GM12875 (cell line): ENCODE data around the gene USP24.

Experiments used
- H3K4me3 ChIP-seq: one replicate; pipeline ENCODE4 v1.5.1; 2011; ENCODE audit warnings: low read depth, low read length, control low read depth
- CTCF ChIP-seq: IDR thresholded peaks from 2 replicates; pipeline ENCODE4 v1.5.1; 2011; ENCODE audit warnings: low read depth, mild to moderate bottlenecking, control low read depth, inconsistent platforms, low read length, moderate library complexity, borderline replicate concordance; ENCODE audit not compliant: insufficient read depth

USP24 gene

DNA sequence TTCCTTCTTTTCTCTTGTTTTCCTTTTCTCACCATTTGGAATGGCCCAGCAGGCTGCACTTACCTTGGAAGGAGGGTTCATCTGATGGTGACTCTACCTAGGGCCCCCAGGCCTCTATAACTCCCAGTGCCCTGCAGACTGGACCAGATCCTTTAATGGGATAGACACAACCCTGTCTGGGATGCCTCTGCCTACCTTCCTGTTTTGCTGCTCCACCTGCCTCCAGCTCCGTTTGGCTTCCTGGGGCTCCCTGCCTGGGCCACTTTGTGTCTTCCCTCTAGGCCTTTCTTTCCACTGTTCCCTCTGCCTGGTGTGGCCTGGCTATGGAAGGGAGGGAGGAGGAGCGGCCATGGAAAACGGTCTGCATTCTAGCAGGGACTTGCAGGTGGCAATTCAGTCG lies 168.3 kb downstream of the USP24 start:
- no peak overlapping the region for H3K4me3 ChIP-seq
- TF ChIP-seq CTCF = no peak

- TF ChIP-seq CTCF = no peak
- no peak overlapping the region for H3K4me3 ChIP-seq
Observed at GRCh38 chr1:55045430-55045829, 169.7 kb downstream of the USP24 start.

- no peak for TF ChIP-seq CTCF
Observed at GRCh38 chr1:55044617-55045397, 170.4 kb downstream of the USP24 start.

GRCh38 chr1:55043726-55044125 lies 171.4 kb downstream of the USP24 start:
- H3K4me3 ChIP-seq = no peak overlapping the region

More at GRCh38 chr1:55044617-55045397, 170.4 kb downstream of the USP24 start:
- no peak overlapping the region for H3K4me3 ChIP-seq

DNA sequence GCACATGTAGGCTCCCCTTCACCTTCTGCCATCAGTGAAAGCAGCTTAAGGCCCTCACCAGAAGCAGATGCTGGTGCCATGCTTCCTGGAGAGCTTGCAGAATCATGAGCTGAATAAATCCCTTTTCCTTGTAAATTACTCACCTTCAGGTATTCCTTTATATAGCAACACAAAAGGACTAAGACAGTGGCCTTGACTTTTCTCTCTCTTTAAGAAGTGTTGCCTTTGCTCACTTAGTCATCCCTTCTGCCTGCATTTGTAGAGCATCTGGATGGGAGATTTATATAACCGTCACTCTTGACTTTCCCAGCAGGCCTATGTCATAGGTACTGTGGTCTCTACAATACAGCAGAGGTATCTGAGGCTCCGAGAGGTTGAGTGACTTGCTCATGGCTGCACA lies 172.2 kb downstream of the USP24 start:
- no peak overlapping the region for H3K4me3 ChIP-seq
- no peak for TF ChIP-seq CTCF

More at GRCh38 chr1:55043726-55044125, 171.4 kb downstream of the USP24 start:
- TF ChIP-seq CTCF = no peak

DNA sequence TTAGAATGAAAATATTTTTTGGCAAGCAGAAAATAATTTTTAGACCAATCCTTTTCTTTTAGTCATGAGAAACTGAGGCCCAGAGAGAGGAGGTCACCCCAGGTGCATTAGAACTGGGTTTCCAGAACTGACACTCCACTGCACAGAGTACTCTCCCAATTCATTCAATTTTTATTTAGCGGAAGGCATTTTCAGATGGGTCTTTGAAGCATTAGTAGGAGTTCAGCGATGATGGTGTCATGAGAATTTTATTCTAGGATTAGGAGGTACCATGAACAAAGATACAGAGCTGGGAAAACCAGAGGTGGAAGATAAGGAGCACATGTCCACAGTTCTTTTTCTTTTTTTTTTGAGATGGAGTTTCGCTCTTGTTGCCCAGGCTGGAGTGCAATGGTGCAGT lies 173.6 kb downstream of the USP24 start:
- TF ChIP-seq CTCF = no peak
- H3K4me3 ChIP-seq = no peak overlapping the region

DNA sequence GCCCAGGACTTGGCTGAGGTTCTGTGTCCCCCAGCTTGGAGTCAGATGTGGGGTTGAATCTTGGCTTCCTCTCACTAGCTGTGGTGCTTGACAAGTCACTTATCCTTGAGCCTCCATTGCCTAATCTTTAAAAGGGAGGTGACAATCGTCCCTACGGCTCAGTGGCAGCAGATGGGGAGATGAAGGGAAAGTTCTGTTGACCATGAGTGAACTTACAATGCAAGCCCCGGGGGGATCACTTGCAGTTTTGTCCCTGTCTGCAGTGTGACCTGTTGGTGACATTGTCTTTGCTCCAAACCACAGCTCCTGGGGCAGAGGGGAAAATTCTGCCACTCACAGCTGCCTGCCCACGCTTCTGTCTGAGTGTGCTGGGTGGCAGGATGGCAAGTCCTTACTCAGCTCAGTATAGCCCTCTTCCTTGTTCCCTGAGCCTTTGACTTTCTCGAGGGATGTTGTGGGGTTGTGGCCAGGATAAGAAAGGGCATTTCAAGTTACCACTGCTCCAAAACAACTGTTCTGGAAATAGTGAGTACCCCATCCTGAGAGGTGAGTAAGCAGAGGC lies 174.2 kb downstream of the USP24 start:
- no peak for TF ChIP-seq CTCF
- no peak overlapping the region for H3K4me3 ChIP-seq
